Activated T-helper 1 cell treated with Interleukin-2 at 50 U/mL for 16 hours (primary cell): ENCODE results near the gene ASF1A.

Source experiments
- DNase-seq: peaks from one replicate; pipeline ENCODE4 v3.0.0-alpha.2; 2020; ENCODE audit warnings: low read depth

ASF1A gene

DNA sequence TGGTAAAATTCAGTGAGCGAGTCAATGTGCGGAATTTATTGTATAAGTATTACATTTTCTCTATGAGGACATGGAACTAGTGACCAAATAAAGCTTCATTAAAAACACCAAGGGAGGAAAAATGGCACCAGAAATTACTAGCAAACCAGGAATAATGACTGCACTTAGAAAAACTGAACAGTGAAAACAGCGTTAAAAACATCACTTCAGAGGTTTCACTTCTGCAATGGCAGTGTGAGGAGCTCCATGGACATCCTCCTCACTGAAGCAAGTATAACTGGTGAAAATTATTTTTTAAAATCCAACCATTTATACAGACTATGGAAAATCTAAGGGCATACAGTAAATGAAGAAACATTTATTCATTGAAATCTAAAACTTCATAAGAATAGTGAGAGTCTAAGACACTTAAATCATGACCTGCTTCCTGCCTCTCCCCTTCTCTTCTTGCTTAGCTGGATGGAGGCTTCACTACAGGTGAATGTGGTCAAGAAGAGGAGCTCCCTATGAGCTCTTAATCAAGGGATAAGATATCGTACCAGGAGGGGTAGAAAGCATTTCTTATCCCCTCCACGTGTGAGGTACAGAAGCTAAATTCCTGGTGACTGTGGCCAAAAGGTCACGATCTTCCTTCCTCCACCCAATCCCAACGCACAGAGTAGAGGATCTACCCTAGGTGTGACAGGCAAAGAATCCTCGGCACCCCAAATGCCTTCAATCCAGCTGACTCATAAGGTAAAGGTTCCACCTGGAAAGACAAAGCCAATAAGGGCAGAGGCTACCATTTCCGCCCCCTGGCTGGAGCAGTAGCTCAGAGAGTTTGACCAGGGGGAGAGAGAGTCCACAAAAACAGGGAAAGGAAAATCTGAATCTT is 12.3 kb upstream of the ASF1A start:
- DNase-seq: no peak

DNA sequence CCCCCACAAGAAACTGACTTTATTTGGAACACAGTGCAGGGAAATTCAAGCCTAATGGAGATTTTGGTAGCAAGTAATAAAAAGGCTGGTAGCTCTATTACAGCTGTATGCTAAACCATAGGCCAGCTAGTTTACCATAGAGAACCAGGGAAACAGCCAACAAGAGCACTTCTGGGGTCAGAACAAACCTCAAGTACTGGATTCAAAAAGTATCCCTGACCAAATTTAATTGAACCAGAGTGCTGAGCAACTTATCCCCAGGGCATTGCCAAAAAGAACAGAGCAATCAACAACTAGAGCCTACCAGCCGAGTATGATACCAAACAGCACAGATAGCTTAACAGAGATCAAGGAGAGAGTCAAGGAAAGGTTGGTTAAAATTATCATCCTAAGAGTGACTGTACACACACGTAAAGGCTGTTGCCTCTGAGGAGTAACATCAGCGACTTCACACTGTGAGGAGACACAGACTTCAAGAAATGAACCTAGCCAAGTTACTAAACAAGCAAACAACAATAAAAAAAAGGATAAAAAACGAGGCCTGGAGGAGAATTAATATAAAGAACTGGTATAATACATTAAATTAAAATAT is 11.5 kb upstream of the ASF1A start:
- no peak for DNase-seq

DNA sequence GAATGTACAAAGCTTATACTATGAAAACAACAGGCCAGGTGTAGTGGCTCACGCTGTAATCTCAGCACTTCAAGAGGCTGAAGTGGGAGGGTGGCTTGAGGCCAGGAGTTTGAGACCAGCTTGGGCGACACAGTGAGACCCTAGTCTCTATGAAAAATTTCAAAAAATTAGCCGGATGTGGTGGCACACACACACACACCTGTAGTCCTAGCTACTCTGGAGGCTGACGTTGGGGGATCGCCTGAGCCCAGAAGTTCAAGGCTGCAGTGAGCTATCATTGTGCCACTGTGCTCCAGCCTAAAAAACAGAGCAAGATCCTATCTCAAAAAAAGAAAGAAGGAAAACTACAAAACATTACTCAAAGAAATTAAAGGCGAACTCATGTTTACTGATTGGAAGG is 7.3 kb upstream of the ASF1A start:
- DNase-seq: no peak

DNA sequence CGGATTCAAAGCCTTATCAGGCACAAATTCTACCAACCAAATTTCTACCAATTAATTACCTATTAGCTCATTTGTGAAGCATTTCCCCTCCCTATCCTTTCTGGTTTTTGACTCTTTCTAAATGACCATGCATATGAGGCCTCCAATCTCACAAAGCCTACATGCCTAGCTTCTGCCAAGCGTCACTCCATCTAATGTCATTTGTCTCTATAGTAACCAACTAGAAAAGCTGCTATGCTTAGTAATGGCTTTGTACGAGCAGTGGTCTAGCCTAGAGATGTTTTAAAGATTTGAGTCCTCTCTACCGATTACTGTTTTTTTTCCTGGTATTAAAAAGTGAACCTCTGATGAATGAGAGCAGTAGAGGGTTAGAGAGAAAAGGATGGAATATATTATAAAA is 4.8 kb upstream of the ASF1A start:
- no peak for DNase-seq

DNA sequence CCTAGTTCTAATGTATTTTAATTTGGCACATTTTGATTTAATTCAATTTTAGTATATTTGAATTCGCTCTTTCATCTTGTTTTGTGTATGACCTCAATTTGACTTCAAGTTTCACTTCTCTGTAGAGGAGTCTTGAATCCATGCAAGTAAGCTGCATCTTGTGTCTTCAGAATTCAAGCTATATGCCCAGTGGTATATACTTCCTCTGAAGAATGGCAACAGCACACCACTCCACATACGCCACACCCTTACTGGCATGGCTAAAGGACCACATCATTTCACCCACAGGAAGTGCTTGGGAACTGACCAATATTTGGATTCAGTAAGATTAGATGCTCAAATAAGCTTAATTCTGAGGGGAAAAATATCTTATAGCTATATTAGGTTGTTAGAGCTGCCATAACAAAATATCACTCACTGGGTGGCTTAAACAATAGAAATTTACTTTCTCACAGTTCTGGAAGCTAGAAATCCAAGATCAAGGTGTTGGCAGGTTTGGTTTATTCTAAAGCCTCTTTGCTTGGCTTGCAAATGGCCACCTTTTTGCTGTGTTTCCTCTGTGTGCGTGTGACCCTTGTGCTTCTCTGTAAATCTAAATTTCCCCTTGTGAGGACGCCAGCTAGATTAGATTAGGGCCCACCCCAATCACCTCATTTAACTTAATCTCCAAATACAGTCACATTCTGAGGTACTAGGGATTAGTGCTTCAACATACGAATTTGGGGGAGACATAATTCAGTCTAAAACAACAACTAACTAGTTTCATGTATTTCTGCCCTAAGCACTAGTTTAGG is 2.8 kb upstream of the ASF1A start:
- no peak for DNase-seq

DNA sequence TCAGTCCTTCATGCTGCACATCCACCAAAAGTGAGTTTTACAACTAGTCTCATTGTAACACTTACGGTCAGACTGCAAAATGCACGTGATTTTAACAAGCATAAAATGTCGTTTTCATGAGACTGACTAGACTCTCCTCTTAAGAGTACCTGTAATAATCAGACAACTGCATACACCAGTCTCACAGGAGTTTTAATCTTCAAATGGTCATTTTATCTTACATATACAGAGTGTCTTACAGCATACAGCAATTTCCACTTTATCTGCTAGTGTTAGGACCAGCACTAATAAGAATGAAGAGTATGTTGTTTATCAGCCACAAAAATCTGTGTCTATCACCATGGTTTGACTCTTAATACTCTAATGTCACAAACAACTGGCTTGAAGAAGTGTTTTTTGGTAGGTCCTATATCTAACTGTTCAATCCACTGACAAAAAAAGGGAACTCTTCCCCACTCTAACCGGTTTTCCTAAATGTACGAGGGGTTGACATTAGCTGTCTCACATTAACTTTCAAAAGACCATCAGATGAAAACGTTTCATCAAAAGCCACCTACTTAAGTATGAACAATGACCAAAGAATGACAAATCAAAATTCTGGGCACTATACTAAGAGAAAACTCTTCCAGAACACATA is 1.5 kb upstream of the ASF1A start:
- DNase-seq: no peak

DNA sequence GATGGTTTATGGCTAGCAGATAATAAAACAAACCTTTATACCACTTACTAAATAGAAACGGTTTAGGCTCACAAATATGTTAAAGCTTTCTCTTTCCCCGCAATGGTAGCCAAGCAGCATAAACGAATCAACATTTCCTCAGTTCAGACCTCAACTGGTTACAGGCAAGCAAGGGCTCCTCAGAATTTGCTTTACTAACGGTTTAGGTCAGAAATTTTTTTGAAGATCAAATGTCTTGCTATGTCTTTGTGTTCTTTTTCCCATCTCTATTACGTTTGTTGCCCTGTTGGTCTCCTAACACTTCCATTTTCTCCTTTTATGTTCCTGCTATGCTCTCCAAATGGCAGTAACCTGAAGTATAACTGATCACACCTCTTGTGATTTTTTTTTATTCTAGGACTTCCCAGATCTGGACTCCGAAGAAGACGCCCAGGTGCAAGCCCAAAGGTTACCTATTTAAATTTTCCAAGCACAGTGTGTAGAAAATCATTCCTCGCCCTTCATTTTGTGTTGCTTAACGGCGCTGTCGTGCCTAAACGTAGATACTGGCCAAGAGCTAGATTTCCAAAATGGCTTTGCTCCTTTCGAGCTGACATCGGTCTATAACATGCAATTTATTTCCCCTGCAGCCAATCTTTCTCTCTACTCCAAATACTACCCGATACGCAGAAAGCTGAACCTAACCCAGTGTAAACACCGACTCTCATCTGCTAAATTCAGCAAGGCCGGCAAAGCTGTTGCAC is 717 bp upstream of the ASF1A start:
- DNase-seq: peak; percentile 19

DNA sequence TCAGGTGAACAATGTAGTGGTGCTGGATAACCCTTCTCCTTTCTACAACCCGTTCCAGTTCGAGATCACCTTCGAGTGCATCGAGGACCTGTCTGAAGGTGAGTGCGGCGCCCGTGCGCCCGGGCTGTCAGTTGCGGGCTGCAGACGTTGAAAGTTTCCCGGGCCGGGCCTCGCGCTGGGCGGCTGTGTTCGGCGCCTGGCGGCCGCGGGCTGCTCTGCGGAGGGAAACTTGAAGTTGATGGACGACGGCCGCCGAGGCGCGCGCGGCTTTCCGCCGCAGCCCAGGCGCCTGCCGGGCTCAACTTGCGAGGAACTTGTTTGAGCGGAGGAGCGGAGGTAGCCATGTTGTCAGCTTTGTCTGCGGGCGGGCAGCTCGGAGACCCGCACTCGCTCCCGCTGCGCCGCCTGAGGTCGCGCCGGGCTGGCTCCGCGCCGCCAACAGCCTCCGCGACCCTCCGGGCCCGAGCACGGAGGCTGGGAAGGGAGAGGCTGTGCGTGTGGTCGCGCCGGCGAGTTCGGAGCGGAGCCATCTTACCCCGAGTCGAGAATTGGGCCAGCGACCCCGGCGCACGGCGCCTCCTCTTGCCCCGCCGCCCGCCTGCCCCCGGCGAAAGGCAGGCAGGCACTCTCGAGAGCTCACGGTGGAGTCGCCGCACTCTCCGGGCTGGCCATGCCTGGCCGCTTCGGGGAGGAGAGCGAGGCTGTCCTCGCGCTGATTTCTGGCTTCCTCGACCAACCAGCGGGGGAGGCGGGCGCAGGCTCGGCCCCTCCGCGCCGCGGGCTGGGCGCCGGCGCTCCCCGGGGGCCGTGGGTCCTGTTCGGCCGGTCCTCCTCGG is 691 bp downstream of the ASF1A start:
- peak; percentile 55 for DNase-seq

DNA sequence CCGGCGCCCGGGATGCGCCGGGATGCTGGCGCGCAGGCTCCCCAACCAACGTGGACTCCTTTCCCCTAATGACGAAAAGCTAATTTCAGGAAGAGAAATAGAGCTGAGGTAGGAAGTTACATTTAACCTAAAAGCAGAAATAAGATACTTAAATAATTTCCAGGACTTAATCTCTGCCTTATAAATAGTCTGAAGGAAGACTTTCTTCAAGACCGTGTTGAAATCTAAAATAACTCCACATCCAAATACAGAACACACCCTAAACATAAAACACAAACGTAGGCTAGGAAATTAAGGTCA is 1.3 kb downstream of the ASF1A start:
- no peak for DNase-seq

DNA sequence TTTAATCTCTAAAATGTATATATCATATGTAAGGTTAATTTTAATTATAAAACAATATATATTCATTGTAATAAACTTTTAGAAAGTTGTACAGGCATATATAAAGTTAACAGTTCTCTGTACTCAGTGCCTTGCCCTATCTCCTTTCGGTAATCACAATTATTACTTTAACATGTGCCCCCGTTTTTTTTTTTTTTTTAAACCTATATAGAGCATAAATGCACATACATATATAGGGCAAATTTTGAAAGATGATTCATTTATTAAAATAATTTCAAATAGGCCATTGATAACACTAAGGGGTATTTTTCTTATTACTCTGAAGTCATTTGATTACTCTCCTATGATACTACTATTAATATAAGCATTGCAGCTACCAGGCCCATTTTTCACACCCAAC is 1.9 kb downstream of the ASF1A start:
- no peak for DNase-seq

DNA sequence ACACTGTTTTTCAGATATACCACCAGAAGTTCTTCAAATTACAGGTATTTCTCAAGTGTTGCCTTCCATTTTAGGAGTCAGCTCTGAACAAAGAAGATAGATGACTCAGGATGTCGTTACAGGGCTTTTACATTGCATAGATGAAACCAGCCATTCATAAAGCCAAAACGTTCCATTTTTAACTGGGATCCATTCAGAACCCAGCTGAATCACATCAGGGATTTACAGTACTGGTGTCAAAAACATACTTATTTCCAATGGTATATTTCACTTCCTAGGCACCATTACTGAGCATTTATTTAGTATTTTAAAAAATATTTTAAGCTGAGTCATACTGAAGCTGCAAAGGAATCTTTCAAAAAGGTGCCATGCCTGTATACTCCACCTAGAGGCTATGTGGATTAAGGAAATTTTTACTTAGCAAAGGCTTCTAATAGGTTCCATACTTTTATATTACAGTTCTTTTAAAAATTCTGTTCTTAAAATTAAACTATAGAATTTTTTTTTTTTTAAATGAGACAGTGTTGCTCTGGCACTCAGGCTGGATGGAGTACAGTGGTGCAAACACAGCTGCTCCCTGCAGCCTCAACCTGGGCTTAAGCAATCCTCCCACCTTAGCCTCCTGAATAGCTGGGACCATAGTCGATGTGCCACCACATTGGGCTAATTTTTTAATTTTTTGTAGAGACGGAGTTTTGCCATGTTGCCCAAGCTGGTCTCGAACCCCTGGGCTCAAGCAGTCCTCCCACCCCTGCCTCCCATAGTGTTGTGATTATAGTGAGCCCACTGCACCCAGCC is 2.6 kb downstream of the ASF1A start:
- no peak for DNase-seq

DNA sequence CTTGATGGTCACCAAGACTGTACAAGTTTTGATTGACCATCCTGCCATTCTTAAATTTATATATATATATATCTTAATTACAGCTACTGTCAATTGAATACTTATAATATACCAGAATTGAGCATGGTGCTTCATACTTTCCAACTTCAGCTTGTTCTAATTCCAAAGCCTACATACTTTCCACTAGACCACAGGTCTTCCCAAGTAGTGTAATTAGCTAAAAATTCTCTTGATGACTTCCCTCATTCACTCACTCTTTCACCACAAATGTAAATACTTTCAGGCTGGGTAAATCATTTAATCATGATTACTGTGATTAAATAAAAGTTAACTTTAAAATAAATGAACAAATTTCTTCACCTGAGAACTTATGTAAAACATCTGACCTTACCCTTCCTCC is 3.4 kb downstream of the ASF1A start:
- no peak for DNase-seq

DNA sequence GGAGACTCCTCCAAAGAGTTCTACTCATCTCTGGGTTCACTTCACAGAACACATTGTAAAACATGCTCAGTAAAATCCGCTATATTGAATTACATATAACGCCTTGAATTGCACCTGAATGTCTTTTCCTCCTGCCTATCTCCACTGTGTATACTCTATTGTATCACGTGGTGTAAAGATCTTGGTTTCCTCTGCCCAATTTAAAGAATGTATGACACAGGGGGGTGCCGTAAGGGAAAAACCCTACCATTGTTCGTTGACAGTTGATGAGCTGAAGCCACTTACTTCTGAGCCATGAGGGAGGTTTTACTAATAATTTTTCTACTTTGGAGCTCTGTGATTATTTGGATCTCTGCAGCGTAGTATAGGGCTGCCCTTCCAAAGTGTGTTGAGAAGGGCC is 6.0 kb downstream of the ASF1A start:
- DNase-seq: no peak

DNA sequence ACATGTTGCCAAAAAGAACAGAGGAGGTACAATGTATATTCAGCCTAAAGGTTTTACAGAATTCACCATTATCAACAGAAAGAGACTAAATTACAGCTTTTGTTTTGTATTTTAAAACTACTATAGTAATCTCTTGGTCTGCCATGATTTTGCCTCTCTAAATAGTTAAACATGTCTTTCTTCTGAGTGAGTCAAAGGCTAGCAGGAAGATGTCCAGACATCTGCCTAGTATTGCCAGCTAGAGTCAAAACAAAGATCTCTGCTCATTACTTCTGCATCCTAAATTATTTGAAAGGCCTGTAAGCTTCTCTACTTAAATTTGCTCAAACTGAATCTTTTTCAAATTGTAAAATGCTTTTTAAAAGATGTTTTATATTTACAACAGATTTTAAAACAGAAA is 8.8 kb downstream of the ASF1A start:
- no peak for DNase-seq

DNA sequence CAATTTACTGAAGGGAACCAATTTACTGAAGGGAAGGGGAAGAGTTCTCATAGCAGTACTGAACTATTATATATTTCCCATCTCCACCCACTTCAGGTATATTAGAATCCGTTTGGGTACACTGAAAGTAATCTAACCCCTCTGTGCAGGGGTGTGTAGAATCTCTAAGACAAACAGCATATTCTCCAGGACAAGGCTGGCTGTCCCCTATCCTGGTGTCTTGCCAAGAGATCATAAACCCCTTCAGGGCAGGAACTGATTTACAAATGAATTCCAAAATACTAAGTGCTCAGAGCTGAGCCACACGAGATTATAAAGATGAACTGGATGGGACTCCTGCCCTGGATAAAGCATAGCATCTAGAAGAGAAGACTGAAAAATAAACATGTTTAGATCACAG is 9.2 kb downstream of the ASF1A start:
- DNase-seq: no peak

DNA sequence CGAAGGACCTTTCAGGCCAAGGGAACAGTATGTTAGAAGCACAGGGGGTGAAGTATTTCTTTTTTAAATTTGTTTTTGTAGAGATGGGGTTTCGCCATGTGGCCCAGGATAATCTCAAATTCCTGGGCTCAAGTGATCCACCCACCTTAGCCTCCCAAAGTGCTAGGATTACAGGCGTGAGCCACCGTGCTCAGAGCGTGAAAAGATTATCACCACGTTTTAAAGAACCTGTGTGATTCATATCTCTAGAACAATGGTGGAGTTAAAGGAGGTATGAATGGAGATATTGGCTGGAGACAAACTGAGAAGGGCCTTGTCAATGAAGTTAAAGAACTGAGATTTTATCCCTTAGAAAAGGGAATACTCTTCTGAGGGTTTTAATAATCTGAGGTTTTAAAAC is 9.7 kb downstream of the ASF1A start:
- DNase-seq: no peak

DNA sequence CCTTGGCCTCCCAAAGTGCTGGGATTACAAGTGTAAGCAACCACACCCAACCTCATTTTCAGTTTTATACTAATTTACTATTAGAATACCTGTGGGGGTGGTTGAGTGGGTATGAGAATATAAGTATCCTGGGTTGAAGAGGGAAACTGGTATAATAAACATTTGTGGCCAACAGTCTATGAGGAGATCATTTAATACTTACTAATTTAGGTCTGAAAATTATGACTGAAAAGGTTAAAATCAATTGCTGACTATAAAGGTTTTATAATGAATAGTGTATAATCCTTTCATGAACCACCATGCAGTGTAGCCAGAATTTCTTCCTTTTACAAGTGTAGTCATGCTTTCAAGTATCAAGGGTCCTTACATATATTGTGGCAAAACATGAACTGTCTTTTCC is 11.1 kb downstream of the ASF1A start:
- DNase-seq: no peak

DNA sequence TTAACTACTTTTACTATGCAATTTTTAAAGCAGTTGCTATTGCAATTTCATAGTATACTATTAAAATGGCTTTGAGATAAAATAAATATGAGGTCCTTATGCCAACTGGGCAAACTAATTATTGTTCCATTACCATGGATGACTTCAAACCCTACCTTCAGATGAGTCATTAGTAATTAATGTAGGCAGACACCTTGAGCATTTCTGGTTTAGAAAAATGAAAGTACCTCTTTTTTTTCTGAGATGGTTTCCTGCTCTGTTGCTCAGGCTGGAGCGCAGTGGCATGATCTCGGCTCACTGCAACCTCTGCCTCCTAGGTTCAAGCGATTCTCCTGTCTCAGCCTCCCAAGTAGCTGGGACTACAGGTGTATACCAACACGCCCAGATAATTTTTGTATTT is 11.9 kb downstream of the ASF1A start:
- no peak for DNase-seq

DNA sequence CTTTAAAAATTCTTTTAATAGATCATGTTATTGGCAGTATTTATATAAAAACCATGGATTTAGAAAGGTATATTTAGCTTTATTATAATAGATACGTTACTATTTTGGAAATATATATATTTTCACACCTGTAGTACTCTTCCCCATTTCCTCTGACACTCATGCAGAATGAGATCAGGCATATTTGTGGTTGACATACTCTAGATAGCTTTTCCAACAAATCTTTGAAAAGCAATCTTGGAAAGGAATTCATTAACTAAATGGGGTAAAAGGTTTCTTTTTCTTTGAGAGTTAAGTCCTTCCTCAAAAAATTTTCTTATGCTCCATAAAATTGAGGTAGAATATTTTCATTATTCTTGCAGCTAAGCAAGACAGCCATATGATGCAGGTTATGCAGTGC is 14.5 kb downstream of the ASF1A start:
- no peak for DNase-seq

DNA sequence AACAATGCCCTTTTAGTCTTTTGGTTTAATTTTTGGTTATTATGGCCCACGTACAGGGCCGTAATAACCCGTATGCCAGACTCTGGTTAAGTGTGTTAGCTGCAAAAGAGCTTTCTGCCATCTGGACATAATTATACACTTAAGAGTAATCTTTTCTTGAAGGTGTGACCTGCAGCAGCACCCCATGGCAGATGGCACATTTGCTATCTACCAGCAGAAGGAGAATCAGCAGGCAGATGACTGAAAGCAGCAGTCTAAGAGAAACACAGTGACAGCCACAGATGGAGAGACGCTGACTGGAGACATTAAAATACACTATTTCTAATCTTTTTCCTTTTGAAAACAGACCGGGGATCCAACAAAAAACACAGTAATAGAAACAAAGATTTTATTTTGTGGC is 18.7 kb downstream of the ASF1A start:
- DNase-seq: no peak
